SIG-M5 treated with dmso at 0.1 percent for 504 hours (cell line): Measurements from ENCODE around the gene RBMS2.

Source experiments
- DNase-seq: peaks from one replicate; lab custom pipeline; 2025; ENCODE audit not compliant: unreplicated experiment; lab: John Stamatoyannopoulos, UW

RBMS2 gene

GRCh38 chr12:56578983-56579546, 57.4 kb downstream of the RBMS2 start:
- no peak for DNase-seq

GRCh38 chr12:56581418-56582145, 60.0 kb downstream of the RBMS2 start:
- no peak for DNase-seq

GRCh38 chr12:56585098-56585497, 63.5 kb downstream of the RBMS2 start:
- no peak for DNase-seq

GRCh38 chr12:56589783-56590182, 68.2 kb downstream of the RBMS2 start:
- DNase-seq: no peak

- peak; percentile 54 for DNase-seq
Measured at GRCh38 chr12:56590237-56590830, 68.7 kb downstream of the RBMS2 start.

GRCh38 chr12:56591126-56591525, 69.5 kb downstream of the RBMS2 start:
- no peak for DNase-seq

- no peak for DNase-seq
Measured at GRCh38 chr12:56591961-56592360, 70.3 kb downstream of the RBMS2 start.

GRCh38 chr12:56593909-56594621, 72.4 kb downstream of the RBMS2 start:
- peak; percentile 73 for DNase-seq

- no peak for DNase-seq
Measured at GRCh38 chr12:56596815-56597214, 75.2 kb downstream of the RBMS2 start.

GRCh38 chr12:56599041-56599440, 77.4 kb downstream of the RBMS2 start:
- no peak for DNase-seq

- no peak for DNase-seq
Measured at GRCh38 chr12:56599797-56600196, 78.2 kb downstream of the RBMS2 start.

- no peak for DNase-seq
Measured at GRCh38 chr12:56600753-56601152, 79.1 kb downstream of the RBMS2 start.

- DNase-seq: no peak
Measured at GRCh38 chr12:56601503-56601902, 79.9 kb downstream of the RBMS2 start.

GRCh38 chr12:56602239-56602638, 80.6 kb downstream of the RBMS2 start:
- no peak for DNase-seq

- DNase-seq: no peak
Measured at GRCh38 chr12:56604355-56604754, 82.7 kb downstream of the RBMS2 start.

- no peak for DNase-seq
Measured at GRCh38 chr12:56614627-56615026, 93.0 kb downstream of the RBMS2 start.

GRCh38 chr12:56616244-56616643, 94.6 kb downstream of the RBMS2 start:
- no peak for DNase-seq

- no peak for DNase-seq
Measured at GRCh38 chr12:56616925-56617324, 95.3 kb downstream of the RBMS2 start.

GRCh38 chr12:56622535-56622934, 100.9 kb downstream of the RBMS2 start:
- DNase-seq: no peak

- no peak for DNase-seq
Measured at GRCh38 chr12:56626701-56627100, 105.1 kb downstream of the RBMS2 start.

GRCh38 chr12:56628671-56629458, 107.2 kb downstream of the RBMS2 start:
- DNase-seq: peak; percentile 56
